Stimulated activated naive CD8-positive, alpha-beta T cell treated with anti-CD3 and anti-CD28 coated beads, Interleukin-15, Interleukin-2, amounts not matched to agents 100 U/mL and 50 U/mL, for 24 hours (primary cell): ENCODE results near the gene LIME1.
"Not testable (repeated sequence)": the region's sequence is repeated elsewhere in the genome, so short reads cannot be mapped to it uniquely, and the experiment has no call there.

Experiments used
- ATAC-seq: fragments of 150-1000 bp; cut with Tn5 transposase; one replicate; pipeline ENCODE4 v1.10.0; 2021
- DNase-seq: peaks from one replicate; pipeline ENCODE4 v3.0.0; 2021

Gene LIME1

GRCh38 chr20:63708301-63709148, 27.9 kb upstream of the LIME1 start:
- DNase-seq (peak; percentile 17), ATAC-seq (no peak)

- ATAC-seq (no peak), DNase-seq (peak; percentile 7)
Measured at GRCh38 chr20:63709149-63709527, 27.3 kb upstream of the LIME1 start.

- ATAC-seq (no peak), DNase-seq (no peak)
Measured at GRCh38 chr20:63711085-63711645, 25.3 kb upstream of the LIME1 start.

- DNase-seq (no peak), ATAC-seq (no peak)
Measured at GRCh38 chr20:63712191-63712590, 24.3 kb upstream of the LIME1 start.

- DNase-seq: no peak
- no peak for ATAC-seq
Measured at GRCh38 chr20:63714858-63715257, 21.6 kb upstream of the LIME1 start.

- ATAC-seq (no peak), DNase-seq (no peak)
Measured at GRCh38 chr20:63718996-63719395, 17.5 kb upstream of the LIME1 start.

- not testable (repeated sequence) for DNase-seq, ATAC-seq
Measured at GRCh38 chr20:63722967-63723622, 13.4 kb upstream of the LIME1 start.

GRCh38 chr20:63730189-63730733, 6.2 kb upstream of the LIME1 start:
- not testable (repeated sequence) for DNase-seq, ATAC-seq

- DNase-seq: no peak
- no peak for ATAC-seq
Measured at GRCh38 chr20:63731410-63731809, 5.1 kb upstream of the LIME1 start.

GRCh38 chr20:63732118-63733095, 4.1 kb upstream of the LIME1 start:
- ATAC-seq (no peak), DNase-seq (no peak)

- DNase-seq (no peak), ATAC-seq (no peak)
Measured at GRCh38 chr20:63733117-63733516, 3.3 kb upstream of the LIME1 start.

GRCh38 chr20:63733579-63734081, 2.8 kb upstream of the LIME1 start:
- ATAC-seq (no peak), DNase-seq (no peak)

- ATAC-seq (no peak), DNase-seq (no peak)
Measured at GRCh38 chr20:63734111-63734945, 2.1 kb upstream of the LIME1 start.

- ATAC-seq: no peak
- no peak for DNase-seq
Measured at GRCh38 chr20:63734946-63735858, 1.3 kb upstream of the LIME1 start.

GRCh38 chr20:63736893-63737694, 630 bp downstream of the LIME1 start:
- DNase-seq (peak; percentile 59), ATAC-seq (peak; percentile 8)

GRCh38 chr20:63737695-63737944, 1.2 kb downstream of the LIME1 start:
- no peak for DNase-seq
- no peak for ATAC-seq

GRCh38 chr20:63737945-63738686, 1.7 kb downstream of the LIME1 start:
- peak; percentile 48 for DNase-seq
- ATAC-seq: no peak

- DNase-seq: peak; percentile 43
- no peak for ATAC-seq
Measured at GRCh38 chr20:63738687-63739129, 2.2 kb downstream of the LIME1 start.
